CD4-positive, CD25-positive, alpha-beta regulatory T cell (primary cell): ENCODE results near the gene TP53TG5. TPM values are rescaled to one million over a fixed set of nuclear protein-coding genes. Genes with fewer than 3 reads are reported as not detected.

ENCODE experiments used
- ATAC-seq, 2 donors: fragments of 150-1000 bp; cut with Tn5 transposase; one replicate each; pipeline ENCODE4 v1.10.0; 2021; ENCODE audit warnings: low read depth in 2 of 2, moderate number of reproducible peaks in 2 of 2, moderate library complexity in 1 of 2
- DNase-seq, 3 donors: peaks; one replicate each; pipeline versions ENCODE4 v3.0.0 to v3.0.0-alpha.2; 2012 to 2022; ENCODE audit warnings: mixed read lengths in 1 of 3
- H3K27ac ChIP-seq: one replicate; pipeline ENCODE4 v1.7.0; 2013; ENCODE audit warnings: mild to moderate bottlenecking, low read length; ENCODE audit not compliant: insufficient read depth, poor library complexity, severe bottlenecking
- H3K27me3 ChIP-seq: one replicate; pipeline ENCODE4 v1.7.0; 2013; ENCODE audit warnings: low read length; ENCODE audit not compliant: control insufficient read depth, insufficient read depth
- H3K36me3 ChIP-seq: one replicate; pipeline ENCODE4 v1.7.0; 2013; ENCODE audit warnings: mild to moderate bottlenecking, low read length, moderate library complexity; ENCODE audit not compliant: control insufficient read depth, insufficient read depth
- H3K4me1 ChIP-seq: 2 replicates; pipeline ENCODE4 v1.7.0; 2013; ENCODE audit warnings: mild to moderate bottlenecking, low read length; ENCODE audit not compliant: insufficient read depth, control insufficient read depth, poor library complexity, severe bottlenecking
- H3K4me3 ChIP-seq: one replicate; pipeline ENCODE4 v1.7.0; 2013; ENCODE audit warnings: low read depth, mild to moderate bottlenecking, low read length, moderate library complexity
- H3K9me3 ChIP-seq, 2 experiments: 1 replicate in 1 of 2; 2 replicates in 1 of 2; pipeline ENCODE4 v1.7.0; 2013; ENCODE audit warnings: low read length in 2 of 2, mild to moderate bottlenecking in 1 of 2, moderate library complexity in 1 of 2; ENCODE audit not compliant: control insufficient read depth in 2 of 2
- H3K27ac Mint-ChIP-seq, 3 donors: one replicate each; pipeline ENCODE4 v1.8.0; 2020 to 2022; ENCODE audit warnings: mild to moderate bottlenecking in 3 of 3, mixed read lengths in 3 of 3, moderate library complexity in 2 of 3
- H3K27me3 Mint-ChIP-seq: one replicate; pipeline ENCODE4 v1.8.0; 2022; ENCODE audit warnings: mild to moderate bottlenecking, mixed read lengths
- H3K36me3 Mint-ChIP-seq: one replicate; pipeline ENCODE4 v1.8.0; 2020; ENCODE audit warnings: mixed read lengths
- H3K4me1 Mint-ChIP-seq, 4 donors: one replicate each; pipeline ENCODE4 v1.8.0; 2020 to 2022; ENCODE audit warnings: mixed read lengths in 4 of 4, mild to moderate bottlenecking in 1 of 4
- H3K4me3 Mint-ChIP-seq, 4 donors: one replicate each; pipeline ENCODE4 v1.8.0; 2020 to 2022; ENCODE audit warnings: mild to moderate bottlenecking in 4 of 4, mixed read lengths in 4 of 4, moderate library complexity in 3 of 4
- H3K9me3 Mint-ChIP-seq, 7 donors: one replicate each; pipeline ENCODE4 v1.8.0; 2020 to 2022; ENCODE audit warnings: mixed read lengths in 7 of 7, mild to moderate bottlenecking in 3 of 7, moderate library complexity in 2 of 7
- polyA plus RNA-seq, 4 donors: library from polyadenylated mRNA; unstranded; fragments of 300-500 nt; fragmentation: Illumina TruSeq; gene quantifications; one replicate each; pipeline ENCODE4 v1.2.3, GENCODE V29; 2021
- total RNA-seq: library from RNA; stranded (reverse); gene quantifications from one replicate; pipeline ENCODE4 v1.2.3, GENCODE V29; 2022

Gene TP53TG5
- total and polyA plus RNA-seq, 5 donors from 2014 or later, result 0.18 to 0.56 (median 0.23) TPM; not detected in 1

DNA sequence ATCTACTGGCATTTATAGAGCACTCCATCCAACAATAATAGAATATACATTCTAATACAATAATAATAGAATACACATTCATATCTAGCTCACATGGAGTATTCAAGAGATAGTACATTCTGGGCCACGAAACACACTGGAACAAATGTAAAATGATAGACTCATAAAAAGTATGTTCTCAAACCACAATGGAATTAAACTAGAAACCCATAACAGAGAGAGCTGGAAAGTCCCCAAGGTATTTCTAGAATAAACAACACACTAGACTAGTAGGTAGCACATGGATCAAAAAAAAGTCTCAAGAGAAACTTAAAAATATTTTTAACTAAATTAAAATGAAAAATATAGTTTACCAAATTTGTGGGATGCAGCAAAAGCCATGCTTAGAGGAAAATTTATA lies 9.1 kb upstream of the TP53TG5 start:
- Histone ChIP-seq H3K36me3 (peaks cover 4% of the 10 kb centered on the region), H3K27me3 (no peaks in the 10 kb centered on the region), H3K4me1 (no peaks in the 10 kb centered on the region), H3K27ac (no peak overlapping the region), H3K4me3 (no peak overlapping the region), H3K9me3 (no peaks in the 10 kb centered on the region)
- no peak for DNase-seq
- Mint-ChIP-seq H3K27me3 (no peaks in the 10 kb centered on the region), H3K9me3 (peaks cover 0 to 7% (median 0%) of the 10 kb centered on the region in 7 donors), H3K4me3 (no peak overlapping the region), H3K27ac (peak overlapping the region in 1 of 3 donors; percentile 40), H3K4me1 (peaks cover 0 to 14% (median 7%) of the 10 kb centered on the region in 4 donors), H3K36me3 (peaks cover 19% of the 10 kb centered on the region)
- ATAC-seq, result no peak

DNA sequence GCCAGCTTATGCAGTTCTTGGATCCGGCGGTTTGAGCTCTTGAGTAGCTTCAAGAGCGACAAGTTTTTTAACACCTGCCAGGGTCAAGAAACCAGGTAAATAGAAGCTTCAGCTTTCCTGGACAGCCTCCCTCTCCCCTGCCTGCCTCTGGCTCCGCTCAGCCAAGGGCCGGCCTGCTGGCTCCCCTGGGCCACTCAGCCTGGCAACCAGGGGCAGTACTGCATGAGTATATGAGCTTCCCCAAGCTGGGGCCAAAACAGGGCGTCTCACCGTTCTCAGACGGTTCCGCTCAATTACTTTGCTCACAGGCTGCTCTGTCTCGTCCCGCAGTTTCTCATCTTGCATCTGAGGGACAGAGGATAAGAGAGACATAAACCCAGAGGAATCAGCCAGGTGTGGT lies 856 bp downstream of the TP53TG5 start:
- ATAC-seq (no peak), DNase-seq (no peak)
- H3K36me3 Mint-ChIP-seq, result peaks cover 10% of the 10 kb centered on the region
- Histone ChIP-seq H3K27ac (no peak overlapping the region), H3K9me3 (no peaks in the 10 kb centered on the region), H3K4me1 (peaks cover 16% of the 10 kb centered on the region), H3K36me3 (peaks cover 8% of the 10 kb centered on the region), H3K4me3 (no peak overlapping the region), H3K27me3 (no peaks in the 10 kb centered on the region)
- H3K27me3 Mint-ChIP-seq, result no peaks in the 10 kb centered on the region
- H3K4me1 Mint-ChIP-seq, result peaks cover 3 to 23% (median 10%) of the 10 kb centered on the region in 4 donors
- H3K27ac Mint-ChIP-seq, result no peak overlapping the region
- peaks cover 0 to 2% (median 0%) of the 10 kb centered on the region in 7 donors for H3K9me3 Mint-ChIP-seq
- no peak overlapping the region for H3K4me3 Mint-ChIP-seq

DNA sequence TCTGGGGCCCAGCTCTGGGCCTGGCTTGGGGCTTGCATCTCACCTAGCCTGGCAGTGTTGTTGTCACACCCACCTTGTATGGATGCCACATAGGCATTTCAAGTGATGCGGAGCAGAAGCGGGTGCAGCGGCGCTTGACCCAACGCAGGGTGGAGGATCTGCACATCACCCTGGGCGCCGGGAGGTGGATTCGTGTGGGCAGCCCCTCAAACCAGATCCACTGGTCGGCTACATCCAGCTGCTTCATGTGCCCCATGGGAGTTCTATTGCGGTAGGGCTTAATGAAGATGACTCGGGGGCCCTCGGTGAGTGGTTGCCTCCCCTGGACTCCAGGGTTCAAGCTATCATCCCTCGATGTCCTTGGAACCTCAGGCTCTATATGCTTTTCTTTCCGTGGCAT lies 3.2 kb downstream of the TP53TG5 start:
- H3K4me1 ChIP-seq, result peaks cover 18% of the 10 kb centered on the region
- Mint-ChIP-seq H3K9me3 (peaks cover 0 to 3% (median 0%) of the 10 kb centered on the region in 7 donors), H3K27me3 (no peaks in the 10 kb centered on the region), H3K36me3 (no peaks in the 10 kb centered on the region), H3K4me3 (peak overlapping the region in 3 of 4 donors; percentile 70 to 92 (median 88)), H3K27ac (peak overlapping the region in 1 of 3 donors; percentile 94), H3K4me1 (peaks cover 8 to 36% (median 18%) of the 10 kb centered on the region in 4 donors)
- no peaks in the 10 kb centered on the region for H3K9me3 ChIP-seq
- ATAC-seq, result no peak
- no peak overlapping the region for H3K27ac ChIP-seq
- H3K36me3 ChIP-seq, result peaks cover 5% of the 10 kb centered on the region
- no peaks in the 10 kb centered on the region for H3K27me3 ChIP-seq
- DNase-seq, result no peak
- H3K4me3 ChIP-seq, result no peak overlapping the region

DNA sequence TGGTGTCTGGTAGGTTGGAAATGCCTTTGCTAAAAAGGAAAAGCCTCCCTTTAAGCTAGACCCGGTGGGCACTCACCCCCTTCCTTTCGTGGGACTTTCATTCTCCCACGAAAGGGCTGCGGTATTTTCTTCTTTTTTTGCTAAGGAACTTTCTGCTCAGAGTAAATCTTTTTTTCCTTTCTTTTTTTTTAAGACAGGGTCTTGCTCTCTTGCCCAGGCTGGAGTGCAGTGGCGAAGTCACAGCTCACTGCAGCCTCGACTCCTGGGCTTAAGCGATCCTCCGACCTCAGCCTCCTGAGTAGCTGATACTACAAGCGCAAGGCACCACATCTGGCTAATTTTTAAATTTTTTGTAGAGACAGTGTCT lies 4.0 kb downstream of the TP53TG5 start:
- ATAC-seq, result no peak
- H3K4me1 ChIP-seq, result peaks cover 18% of the 10 kb centered on the region
- peaks cover 5% of the 10 kb centered on the region for H3K36me3 ChIP-seq
- H3K27ac ChIP-seq, result peak overlapping the region; percentile 74
- H3K4me1 Mint-ChIP-seq, result peaks cover 6 to 39% (median 18%) of the 10 kb centered on the region in 4 donors
- H3K4me3 ChIP-seq, result peak overlapping the region; percentile 85
- peak overlapping the region; percentile 88 to 92 (median 91) for H3K4me3 Mint-ChIP-seq
- DNase-seq, result no peak
- H3K27ac Mint-ChIP-seq, result peak overlapping the region; percentile 76 to 94 (median 94)
- no peaks in the 10 kb centered on the region for H3K36me3 Mint-ChIP-seq
- H3K9me3 Mint-ChIP-seq, result peaks cover 0 to 3% (median 0%) of the 10 kb centered on the region in 7 donors
- H3K27me3 ChIP-seq, result no peaks in the 10 kb centered on the region
- H3K9me3 ChIP-seq, result no peaks in the 10 kb centered on the region
- no peaks in the 10 kb centered on the region for H3K27me3 Mint-ChIP-seq

DNA sequence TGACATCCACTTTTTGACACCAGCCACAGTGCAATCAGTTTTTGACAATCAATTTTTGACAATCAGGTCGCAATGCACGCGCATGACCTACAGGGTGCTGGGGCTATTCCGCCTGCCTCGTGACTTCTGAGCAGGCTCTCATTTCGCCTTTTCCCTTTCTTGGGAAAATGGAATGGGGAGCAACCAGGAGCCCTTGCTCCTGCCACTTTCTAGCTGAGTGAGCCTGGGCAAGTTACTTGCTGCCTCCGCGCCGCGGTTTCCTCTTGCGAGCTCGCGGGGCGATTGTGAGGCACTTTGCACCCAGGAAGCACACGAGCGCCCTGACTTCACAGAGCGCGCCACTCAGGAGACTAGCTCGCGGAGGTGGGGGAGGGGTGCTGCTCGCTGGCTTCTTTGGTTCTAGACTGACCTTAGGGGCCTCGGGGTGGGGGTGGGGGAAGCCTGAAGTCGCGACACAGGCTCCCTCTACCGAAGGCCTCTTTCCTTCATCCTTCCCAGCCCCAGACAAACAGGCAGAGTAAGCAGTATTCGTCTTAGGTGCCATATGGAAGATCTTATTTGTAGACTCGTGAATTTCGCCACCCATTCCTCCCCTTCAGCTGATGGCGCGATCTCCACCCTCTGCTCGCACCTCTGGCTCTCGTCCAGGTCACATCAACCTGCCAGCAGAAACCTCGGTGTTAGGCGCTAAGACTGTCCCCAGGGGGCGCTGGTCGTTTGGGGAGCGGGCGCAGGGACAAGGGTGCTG lies 4.6 kb downstream of the TP53TG5 start:
- no peaks in the 10 kb centered on the region for H3K27me3 ChIP-seq

DNA sequence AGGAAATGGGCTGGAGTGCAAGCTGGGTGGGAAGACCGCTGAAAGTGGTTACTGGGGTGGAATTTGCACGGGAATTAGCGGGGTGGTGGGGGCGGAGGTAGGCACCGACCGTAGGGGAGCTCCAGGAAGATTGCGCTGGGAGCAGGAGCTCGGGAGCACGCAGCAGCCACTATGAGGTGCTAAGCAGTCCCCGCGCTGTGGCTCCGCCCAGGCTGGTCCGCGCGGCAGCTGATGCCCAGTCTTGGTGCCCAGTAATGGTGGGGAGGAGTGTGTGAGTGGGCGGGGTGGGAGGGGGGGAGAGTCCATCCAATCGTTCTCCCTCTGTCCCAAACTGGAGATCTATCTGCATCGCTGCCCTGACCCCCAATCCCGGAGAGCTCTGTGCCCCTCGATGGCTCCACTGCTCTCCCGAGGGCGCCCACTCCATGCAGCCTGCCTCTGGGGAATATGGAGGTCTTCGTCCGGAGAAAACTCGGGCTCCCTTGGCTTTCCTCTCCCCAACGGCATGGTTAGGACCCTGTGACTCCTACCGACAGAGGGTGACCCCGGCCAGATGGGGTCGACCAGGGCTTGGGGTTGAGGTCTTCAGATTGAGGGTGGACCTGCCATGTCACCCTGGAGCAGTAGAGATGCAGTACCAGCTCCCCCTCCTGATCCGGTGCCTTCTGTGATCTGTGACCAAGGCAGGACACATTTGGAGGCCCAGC lies 5.3 kb downstream of the TP53TG5 start:
- H3K4me3 Mint-ChIP-seq, result peak overlapping the region; percentile 88 to 92 (median 91)
- H3K4me1 Mint-ChIP-seq, result peaks cover 14 to 52% (median 28%) of the 10 kb centered on the region in 4 donors

More for the DNA sequence above, 4.6 kb downstream of the TP53TG5 start:
- Histone ChIP-seq H3K27ac (peak overlapping the region; percentile 74), H3K4me1 (peaks cover 19% of the 10 kb centered on the region), H3K4me3 (peak overlapping the region; percentile 85), H3K9me3 (no peaks in the 10 kb centered on the region), H3K36me3 (peaks cover 5% of the 10 kb centered on the region)
- H3K4me3 Mint-ChIP-seq, result peak overlapping the region; percentile 88 to 92 (median 91)
- H3K36me3 Mint-ChIP-seq, result no peaks in the 10 kb centered on the region
- peaks cover 0 to 3% (median 0%) of the 10 kb centered on the region in 7 donors for H3K9me3 Mint-ChIP-seq
- H3K27ac Mint-ChIP-seq, result peak overlapping the region; percentile 94 to 97 (median 94)
- peaks cover 6 to 45% (median 21%) of the 10 kb centered on the region in 4 donors for H3K4me1 Mint-ChIP-seq
- peak; percentile 86 to 90 for ATAC-seq
- peak; percentile 76 to 88 (median 84) for DNase-seq
- H3K27me3 Mint-ChIP-seq, result no peaks in the 10 kb centered on the region

GRCh38 chr20:45372241-45372640 lies 5.9 kb downstream of the TP53TG5 start:
- Mint-ChIP-seq H3K36me3 (peaks cover 9% of the 10 kb centered on the region), H3K4me1 (peaks cover 14 to 58% (median 31%) of the 10 kb centered on the region in 4 donors), H3K9me3 (peaks cover 0 to 3% (median 0%) of the 10 kb centered on the region in 7 donors), H3K27ac (no peak overlapping the region), H3K27me3 (no peaks in the 10 kb centered on the region), H3K4me3 (peak overlapping the region; percentile 57 to 82 (median 68))
- ATAC-seq, result no peak
- DNase-seq, result no peak
- no peak overlapping the region for H3K4me3 ChIP-seq
- no peaks in the 10 kb centered on the region for H3K27me3 ChIP-seq
- H3K36me3 ChIP-seq, result peaks cover 7% of the 10 kb centered on the region
- peaks cover 31% of the 10 kb centered on the region for H3K4me1 ChIP-seq
- no peaks in the 10 kb centered on the region for H3K9me3 ChIP-seq
- no peak overlapping the region for H3K27ac ChIP-seq

More for the DNA sequence above, 5.3 kb downstream of the TP53TG5 start:
- Histone ChIP-seq H3K4me1 (peaks cover 27% of the 10 kb centered on the region), H3K9me3 (no peaks in the 10 kb centered on the region), H3K27me3 (no peaks in the 10 kb centered on the region), H3K36me3 (peaks cover 3% of the 10 kb centered on the region), H3K27ac (peak overlapping the region; percentile 74), H3K4me3 (peak overlapping the region; percentile 85)
- peaks cover 7% of the 10 kb centered on the region for H3K36me3 Mint-ChIP-seq
- H3K27ac Mint-ChIP-seq, result peak overlapping the region in 2 of 3 donors; percentile 94
- no peaks in the 10 kb centered on the region for H3K27me3 Mint-ChIP-seq
- H3K9me3 Mint-ChIP-seq, result peaks cover 0 to 3% (median 0%) of the 10 kb centered on the region in 7 donors
- no peak for DNase-seq
- ATAC-seq, result no peak
